IMR-90 (cell line): ENCODE data around the gene FCRLB. TPM values are rescaled to one million over a fixed set of nuclear protein-coding genes. Genes with fewer than 3 reads are reported as not detected.
A peak's percentile ranks its signal among the peaks of the same experiment; 100 is the strongest.

Source experiments
- ATAC-seq: fragments of 200-7000 bp; cut with Tn5 transposase; 2 replicates; pipeline ENCODE4 v1.9.1; 2020; ENCODE audit warnings: low read depth, mild to moderate bottlenecking, moderate library complexity
- BruUV-seq: library from RNA; stranded (reverse); fragments of 400-500 nt; replicated peaks from 2 replicates; lab custom pipeline; 2021; lab: Mats Ljungman, UMichigan
- CTCF ChIA-PET: fragments of 300-600 bp; formaldehyde crosslinking; extraction: SDS; loops from one replicate; lab custom pipeline; 2021; ENCODE audit warnings: antibody characterized with exemption; lab: Yijun Ruan, JAX
- POLR2A ChIA-PET: fragments of 300-600 bp; sonication (Branson Sonifier 250); formaldehyde crosslinking; loops from one replicate; lab custom pipeline; 2022; ENCODE audit warnings: antibody characterized with exemption; ENCODE audit not compliant: unreplicated experiment; lab: Charles Lee
- DNase-seq: peaks from one replicate; pipeline ENCODE4 v3.0.0; 2013
- H2AFZ ChIP-seq: replicated peaks from 2 replicates; pipeline ENCODE3; 2013; ENCODE audit warnings: low read length, mild to moderate bottlenecking; ENCODE audit not compliant: poor library complexity
- H2AK5ac ChIP-seq: 2 replicates; pipeline ENCODE4 v1.6.1; 2013; ENCODE audit warnings: low read depth, low read length, inconsistent platforms
- H2AK9ac ChIP-seq: replicated peaks from 2 replicates; pipeline ENCODE3; 2013; ENCODE audit warnings: mild to moderate bottlenecking, low read depth, low read length, moderate library complexity; ENCODE audit not compliant: poor library complexity
- H2BK120ac ChIP-seq: 2 replicates; pipeline ENCODE4 v1.6.1; 2013; ENCODE audit warnings: low read depth, low read length, inconsistent platforms
- H2BK15ac ChIP-seq: 3 replicates; pipeline ENCODE4 v1.6.1; 2013; ENCODE audit warnings: low read depth, low read length, inconsistent platforms
- H2BK20ac ChIP-seq: 2 replicates; pipeline ENCODE4 v1.6.1; 2013; ENCODE audit warnings: low read depth, mild to moderate bottlenecking, inconsistent platforms, low read length, moderate library complexity
- H2BK5ac ChIP-seq: 2 replicates; pipeline ENCODE4 v1.6.1; 2013; ENCODE audit warnings: mild to moderate bottlenecking, low read depth, low read length, inconsistent platforms; ENCODE audit not compliant: poor library complexity, severe bottlenecking
- H3K14ac ChIP-seq: replicated peaks from 2 replicates; pipeline ENCODE4 v1.6.1; 2013; ENCODE audit warnings: low read depth, low read length, inconsistent platforms
- H3K18ac ChIP-seq: 2 replicates; pipeline ENCODE4 v1.6.1; 2013; ENCODE audit warnings: low read depth, low read length, control low read depth
- H3K23ac ChIP-seq: 2 replicates; pipeline ENCODE4 v1.6.1; 2013; ENCODE audit warnings: low read depth, low read length, inconsistent platforms
- H3K27ac ChIP-seq: 2 replicates; pipeline ENCODE4 v1.5.1; 2013; ENCODE audit warnings: mild to moderate bottlenecking, control low read depth, low read length; ENCODE audit not compliant: insufficient read depth
- H3K27me3 ChIP-seq: 2 replicates; pipeline ENCODE4 v1.6.1; 2013; ENCODE audit warnings: low read length; ENCODE audit not compliant: control insufficient read depth, insufficient read depth
- H3K36me3 ChIP-seq: 2 replicates; pipeline ENCODE4 v1.6.1; 2013; ENCODE audit warnings: low read length, mixed read lengths; ENCODE audit not compliant: control insufficient read depth, insufficient read depth
- H3K4ac ChIP-seq: 2 replicates; pipeline ENCODE4 v1.6.1; 2013; ENCODE audit warnings: low read depth, low read length, inconsistent platforms
- H3K4me1 ChIP-seq: 2 replicates; pipeline ENCODE4 v1.6.1; 2013; ENCODE audit warnings: low read length, mixed read lengths; ENCODE audit not compliant: control insufficient read depth, insufficient read depth
- H3K4me2 ChIP-seq: 2 replicates; pipeline ENCODE4 v1.6.1; 2013; ENCODE audit warnings: low read depth, mild to moderate bottlenecking, control low read depth, low read length, moderate library complexity
- H3K4me3 ChIP-seq: 2 replicates; pipeline ENCODE4 v1.5.1; 2013; ENCODE audit warnings: low read depth, mild to moderate bottlenecking, control low read depth, low read length, moderate library complexity; ENCODE audit not compliant: insufficient read depth
- H3K56ac ChIP-seq: 2 replicates; pipeline ENCODE4 v1.6.1; 2013; ENCODE audit warnings: low read length, inconsistent platforms; ENCODE audit not compliant: insufficient read depth; ENCODE audit errors: extremely low read depth
- H3K79me1 ChIP-seq, 2 experiments: 2 replicates each; pipeline ENCODE4 v1.6.1; 2013; ENCODE audit warnings: low read length in 2 of 2, inconsistent platforms in 1 of 2, low read depth in 1 of 2
- H3K9ac ChIP-seq: 2 replicates; pipeline ENCODE4 v1.6.1; 2013; ENCODE audit warnings: low read depth, low read length, control low read depth
- H3K9me1 ChIP-seq: 2 replicates; pipeline ENCODE4 v1.6.1; 2013; ENCODE audit warnings: low read length, inconsistent platforms; ENCODE audit not compliant: insufficient read depth
- H3K9me3 ChIP-seq: 2 replicates; pipeline ENCODE4 v1.6.1; 2013; ENCODE audit warnings: low read length; ENCODE audit not compliant: control insufficient read depth, insufficient read depth
- H4K20me1 ChIP-seq: 2 replicates; pipeline ENCODE4 v1.6.1; 2013; ENCODE audit warnings: low read length, inconsistent platforms; ENCODE audit not compliant: insufficient read depth
- H4K5ac ChIP-seq: 2 replicates; pipeline ENCODE4 v1.6.1; 2013; ENCODE audit warnings: mild to moderate bottlenecking, low read depth, low read length, control low read depth
- H4K8ac ChIP-seq, 2 experiments: 2 replicates each; pipeline ENCODE4 v1.6.1; 2013; ENCODE audit warnings: low read depth in 2 of 2, low read length in 2 of 2, control low read depth in 1 of 2, inconsistent platforms in 1 of 2
- H4K91ac ChIP-seq: 2 replicates; pipeline ENCODE4 v1.6.1; 2013; ENCODE audit warnings: low read depth, low read length, inconsistent platforms; ENCODE audit not compliant: insufficient read depth
- BHLHE40 ChIP-seq: fragments of 150-350 bp; IDR thresholded peaks from 2 replicates; pipeline ENCODE4 v1.6.1; 2016; ENCODE audit warnings: mild to moderate bottlenecking, low read depth, low read length
- CEBPB ChIP-seq: IDR thresholded peaks from 2 replicates; pipeline ENCODE4 v1.6.1; 2012; ENCODE audit warnings: low read depth, low read length, improper control_type of control experiment
- FOS ChIP-seq: fragments of 150-350 bp; IDR thresholded peaks from 2 replicates; pipeline ENCODE4 v1.6.1; 2016; ENCODE audit warnings: low read depth, low read length
- MAFK ChIP-seq: IDR thresholded peaks from 2 replicates; pipeline ENCODE4 v1.6.1; 2012; ENCODE audit warnings: low read depth, low read length, improper control_type of control experiment
- MAZ ChIP-seq: IDR thresholded peaks from 2 replicates; pipeline ENCODE4 v1.6.1; 2012; ENCODE audit warnings: low read depth, mild to moderate bottlenecking, low read length, improper control_type of control experiment, moderate library complexity, borderline replicate concordance
- NFE2L2 ChIP-seq: fragments of 150-350 bp; IDR thresholded peaks from 2 replicates; pipeline ENCODE4 v1.6.1; 2016; ENCODE audit warnings: low read depth, mild to moderate bottlenecking, low read length
- POLR2A ChIP-seq: IDR thresholded peaks from 2 replicates; pipeline ENCODE4 v1.6.1; 2012; ENCODE audit warnings: mild to moderate bottlenecking, low read depth, low read length
- RAD21 ChIP-seq: IDR thresholded peaks from 2 replicates; pipeline ENCODE4 v1.6.1; 2012; ENCODE audit warnings: low read length, improper control_type of control experiment
- RCOR1 ChIP-seq: IDR thresholded peaks from 2 replicates; pipeline ENCODE4 v1.6.1; 2012; ENCODE audit warnings: mild to moderate bottlenecking, low read length, improper control_type of control experiment; ENCODE audit not compliant: insufficient replicate concordance
- SMC3 ChIP-seq: fragments of 150-350 bp; IDR thresholded peaks from 2 replicates; pipeline ENCODE4 v1.6.1; 2016; ENCODE audit warnings: low read depth, mild to moderate bottlenecking, antibody characterized with exemption, low read length, moderate library complexity
- WGBS, 2 experiments: methylation state at CpG; one replicate each; pipeline versions ENCODE4 v1.1.5 to v1.1.7; 2013; ENCODE audit warnings: missing lambda C conversion rate in 2 of 2; ENCODE audit not compliant: insufficient read length in 1 of 2; ENCODE audit errors: extremely low coverage in 2 of 2; 5-methylcytosine and 5-hydroxymethylcytosine counted together
- dilution Hi-C: fragments of 300-500 bp; cut with HindIII; formaldehyde crosslinking; loops from one replicate; pipeline ENCODE4 v1.14.3; 2018; ENCODE audit warnings: low sequenced_read_pairs; ENCODE audit not compliant: unreplicated experiment
- in situ Hi-C: fragments of 300-500 bp; cut with MboI; formaldehyde crosslinking; loops from 3 replicates; pipeline ENCODE4 v1.14.3; 2019; ENCODE audit warnings: low sequenced_read_pairs, inconsistent platforms, mixed read lengths
- intact Hi-C: fragments of 100-400 bp; cut with micrococcal nuclease; formaldehyde crosslinking; loops from 2 replicates; pipeline ENCODE4 v1.10.0; 2022
- polyA plus RNA-seq, 3 experiments: library from polyadenylated mRNA; depleted of rRNA; stranded (reverse); fragments of >200 nt; gene quantifications; 2 replicates each; pipeline ENCODE4 v1.2.3, GENCODE V29; 2012; ENCODE audit warnings: low replicate concordance in 1 of 3
- total RNA-seq: library from RNA; depleted of rRNA; stranded (reverse); fragments of >200 nt; gene quantifications from 2 replicates; pipeline ENCODE4 v1.2.3, GENCODE V29; 2012
- TF ChIP-seq, protein P1 (sequence below): fragments of 150-350 bp; IDR thresholded peaks from 2 replicates; pipeline ENCODE4 v1.6.1; 2016; ENCODE audit warnings: low read depth, mild to moderate bottlenecking, low read length, moderate library complexity, borderline replicate concordance
- TF ChIP-seq, protein P2 (sequence below): conservative IDR thresholded peaks from 2 replicates; pipeline ENCODE4 v1.5.1; 2012; ENCODE audit warnings: mild to moderate bottlenecking, low read depth, low read length, improper control_type of control experiment

FCRLB gene
- total and polyA plus RNA-seq, 2 of the 4 experiments (the other 2 are of a cell fraction) = 0.90 to 2.2 TPM

DNA sequence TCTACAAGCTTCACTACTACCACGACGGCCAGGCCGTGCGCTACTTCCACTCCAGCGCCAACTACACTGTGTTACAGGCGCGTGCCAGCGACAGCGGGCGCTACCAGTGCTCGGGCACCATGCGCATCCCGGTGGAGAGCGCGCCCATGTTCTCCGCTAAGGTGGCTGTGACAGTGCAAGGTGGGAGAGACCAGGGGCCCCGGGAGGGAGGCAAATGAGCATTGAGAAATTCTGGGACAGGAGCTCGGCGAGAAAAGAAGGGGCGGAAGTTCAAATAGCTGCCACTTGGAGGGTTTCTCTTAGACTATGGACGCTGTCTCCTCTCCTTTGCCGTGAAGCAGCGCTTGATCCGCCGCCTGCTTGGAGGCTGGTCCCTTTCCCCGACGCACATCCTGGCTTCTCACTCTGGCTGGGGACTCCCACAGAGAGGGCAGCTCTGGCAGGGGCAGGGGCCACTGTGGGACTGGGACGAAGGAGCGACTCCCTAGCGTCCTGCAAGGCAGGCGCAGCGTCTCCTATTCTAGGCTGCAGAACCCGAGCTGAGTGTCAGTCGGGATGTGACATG, 4.6 kb downstream of the FCRLB start:
- peaks cover 3 to 13% of the 10 kb centered on the region in 2 experiments; a peak in 1 of 4 replicates for H3K79me1 ChIP-seq
- no peaks in the 10 kb centered on the region for H4K20me1 ChIP-seq
- 0 out of 2 replicates have a peak overlapping the region, but pooled peaks have one; percentile 54 for H3K56ac ChIP-seq
- peak; percentile 21 for ATAC-seq
- peak overlapping the region; percentile 88 for H2AK5ac ChIP-seq
- H3K9ac ChIP-seq = peak overlapping the region; percentile 87
- H3K9me3 ChIP-seq = no peaks in the 10 kb centered on the region
- H3K9me1 ChIP-seq = peaks cover 20% of the 10 kb centered on the region
- ChIA-PET POLR2A (no interaction called here), CTCF (interaction anchor here (0.7 to 2.0 kb wide), 3 partner anchors 10 to 15 kb away, joined by 3 to 8 read pairs (median 5); no protein-coding TSS in a partner anchor)
- peak overlapping the region; percentile 92 for H3K4ac ChIP-seq
- peak; percentile 38 for DNase-seq
- peak overlapping the region; percentile 21; the same call in 1 of the 2 replicates for H2BK20ac ChIP-seq
- peak overlapping the region; percentile 88 for H2BK5ac ChIP-seq
- H4K8ac ChIP-seq = peak overlapping the region; percentile 71 to 85
- dilution Hi-C loops = no loop called here
- no TSS peak for BruUV-seq
- peak overlapping the region; percentile 98 for H3K4me3 ChIP-seq
- H3K4me2 ChIP-seq = peak overlapping the region; percentile 90
- peaks cover 5% of the 10 kb centered on the region for H3K4me1 ChIP-seq
- 0% methylated on average over 5 of the region's 34 CpGs; no CpG with 5 or more reads in 1 of the 2 experiments for WGBS, 2 experiments
- peak overlapping the region; percentile 69 for H4K91ac ChIP-seq
- no peaks in the 10 kb centered on the region for H3K36me3 ChIP-seq
- in situ Hi-C loops = loop anchor here (25.0 kb wide), 1 partner anchor 89 kb away; the partner anchor contains the start of gene FCGR3B
- H3K14ac ChIP-seq = peak overlapping the region; percentile 82
- peak overlapping the region; percentile 95 for H2AFZ ChIP-seq
- H3K18ac ChIP-seq = peak overlapping the region; percentile 68
- H3K27ac ChIP-seq = peak overlapping the region; percentile 91
- intact Hi-C loops = no loop called here
- H3K27me3 ChIP-seq = no peaks in the 10 kb centered on the region
- peak overlapping the region; percentile 33 for H4K5ac ChIP-seq
- H2BK15ac ChIP-seq = peak overlapping the region; percentile 65; the same call in 1 of the 3 replicates
- peak overlapping the region; percentile 29 for H2BK120ac ChIP-seq
- H3K23ac ChIP-seq = peak overlapping the region; percentile 94
- TF ChIP-seq POLR2A (no peak), BHLHE40 (no peak), RAD21 (0 out of 2 replicates have a peak, but pooled peaks have one; percentile 17), FOS (no peak), SMC3 (0 out of 2 replicates have a peak, but pooled peaks have one; percentile 11), MAZ (peak; percentile 25; the same call in 1 of the 2 replicates), RCOR1 (no peak), MAFK (no peak), CEBPB (no peak), NFE2L2 (no peak)
- TF ChIP-seq, protein P1, sequence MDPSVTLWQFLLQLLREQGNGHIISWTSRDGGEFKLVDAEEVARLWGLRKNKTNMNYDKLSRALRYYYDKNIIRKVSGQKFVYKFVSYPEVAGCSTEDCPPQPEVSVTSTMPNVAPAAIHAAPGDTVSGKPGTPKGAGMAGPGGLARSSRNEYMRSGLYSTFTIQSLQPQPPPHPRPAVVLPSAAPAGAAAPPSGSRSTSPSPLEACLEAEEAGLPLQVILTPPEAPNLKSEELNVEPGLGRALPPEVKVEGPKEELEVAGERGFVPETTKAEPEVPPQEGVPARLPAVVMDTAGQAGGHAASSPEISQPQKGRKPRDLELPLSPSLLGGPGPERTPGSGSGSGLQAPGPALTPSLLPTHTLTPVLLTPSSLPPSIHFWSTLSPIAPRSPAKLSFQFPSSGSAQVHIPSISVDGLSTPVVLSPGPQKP = no peak
- TF ChIP-seq, protein P2, sequence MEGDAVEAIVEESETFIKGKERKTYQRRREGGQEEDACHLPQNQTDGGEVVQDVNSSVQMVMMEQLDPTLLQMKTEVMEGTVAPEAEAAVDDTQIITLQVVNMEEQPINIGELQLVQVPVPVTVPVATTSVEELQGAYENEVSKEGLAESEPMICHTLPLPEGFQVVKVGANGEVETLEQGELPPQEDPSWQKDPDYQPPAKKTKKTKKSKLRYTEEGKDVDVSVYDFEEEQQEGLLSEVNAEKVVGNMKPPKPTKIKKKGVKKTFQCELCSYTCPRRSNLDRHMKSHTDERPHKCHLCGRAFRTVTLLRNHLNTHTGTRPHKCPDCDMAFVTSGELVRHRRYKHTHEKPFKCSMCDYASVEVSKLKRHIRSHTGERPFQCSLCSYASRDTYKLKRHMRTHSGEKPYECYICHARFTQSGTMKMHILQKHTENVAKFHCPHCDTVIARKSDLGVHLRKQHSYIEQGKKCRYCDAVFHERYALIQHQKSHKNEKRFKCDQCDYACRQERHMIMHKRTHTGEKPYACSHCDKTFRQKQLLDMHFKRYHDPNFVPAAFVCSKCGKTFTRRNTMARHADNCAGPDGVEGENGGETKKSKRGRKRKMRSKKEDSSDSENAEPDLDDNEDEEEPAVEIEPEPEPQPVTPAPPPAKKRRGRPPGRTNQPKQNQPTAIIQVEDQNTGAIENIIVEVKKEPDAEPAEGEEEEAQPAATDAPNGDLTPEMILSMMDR = peak; percentile 39
- H2AK9ac ChIP-seq = peak overlapping the region; percentile 80
